Activated naive CD8-positive, alpha-beta T cell treated with anti-CD3 and anti-CD28 coated beads, Interleukin-2, amount 10 ng/mL, durations not matched to agents 7 days and 5 days (primary cell): Measurements from ENCODE around the gene RILP. TPM values are rescaled to one million over a fixed set of nuclear protein-coding genes. Genes with fewer than 3 reads are reported as not detected.
"Not testable (repeated sequence)": the region's sequence is repeated elsewhere in the genome, so short reads cannot be mapped to it uniquely, and the experiment has no call there.

Experiments
- ATAC-seq: fragments of 150-1000 bp; cut with Tn5 transposase; one replicate; pipeline ENCODE4 v1.10.0; 2021; ENCODE audit warnings: low read depth, moderate library complexity
- POLR2A ChIA-PET: fragments of 350-600 bp; sonication (Branson Sonifier 250); formaldehyde crosslinking; loops from one replicate; lab custom pipeline; 2021; ENCODE audit warnings: antibody characterized with exemption; lab: Charles Lee
- DNase-seq: peaks from one replicate; pipeline ENCODE4 v3.0.0; 2021
- H3K27ac Mint-ChIP-seq: one replicate; pipeline ENCODE4 v1.8.0; 2022; ENCODE audit warnings: mild to moderate bottlenecking, mixed read lengths
- H3K27me3 Mint-ChIP-seq: one replicate; pipeline ENCODE4 v1.8.0; 2022; ENCODE audit warnings: mild to moderate bottlenecking, moderate library complexity, mixed read lengths
- H3K36me3 Mint-ChIP-seq: one replicate; pipeline ENCODE4 v1.8.0; 2021; ENCODE audit warnings: mild to moderate bottlenecking, mixed read lengths
- H3K4me1 Mint-ChIP-seq: one replicate; pipeline ENCODE4 v1.8.0; 2021; ENCODE audit warnings: mixed read lengths
- H3K4me3 Mint-ChIP-seq: one replicate; pipeline ENCODE4 v1.8.0; 2022; ENCODE audit warnings: mild to moderate bottlenecking, moderate library complexity, mixed read lengths
- H3K9me3 Mint-ChIP-seq: one replicate; pipeline ENCODE4 v1.8.0; 2021; ENCODE audit warnings: mixed read lengths
- total RNA-seq, 2 experiments: library from RNA; stranded (reverse); gene quantifications; one replicate each; pipeline ENCODE4 v1.2.3, GENCODE V29; 2021

The RILP gene
- total RNA-seq, 2 experiments from 2014 or later: 8.2 to 8.9 TPM

- no peak overlapping the region for H3K27ac Mint-ChIP-seq
- POLR2A ChIA-PET: interaction anchor here (0.6 to 1.3 kb wide), 2 partner anchors 8 to 46 kb away, joined by 5 read pairs; no protein-coding TSS in a partner anchor
- peaks cover 2% of the 10 kb centered on the region for H3K27me3 Mint-ChIP-seq
- H3K9me3 Mint-ChIP-seq: no peaks in the 10 kb centered on the region
- H3K4me1 Mint-ChIP-seq: peaks cover 3% of the 10 kb centered on the region
- DNase-seq: no peak
- H3K4me3 Mint-ChIP-seq: no peak overlapping the region
- ATAC-seq: no peak
- H3K36me3 Mint-ChIP-seq: peaks cover 54% of the 10 kb centered on the region
These were observed 11.4 kb upstream of the RILP start for GRCh38 chr17:1661045-1661444.

GRCh38 chr17:1658100-1658499 lies 8.4 kb upstream of the RILP start:
- H3K9me3 Mint-ChIP-seq: no peaks in the 10 kb centered on the region
- ATAC-seq (no peak), DNase-seq (no peak)
- H3K36me3 Mint-ChIP-seq: peaks cover 66% of the 10 kb centered on the region
- peaks cover 2% of the 10 kb centered on the region for H3K27me3 Mint-ChIP-seq
- POLR2A ChIA-PET: interaction anchor here (0.6 to 1.1 kb wide), 2 partner anchors 26 to 159 kb away, joined by 4 to 5 read pairs; no protein-coding TSS in a partner anchor
- no peak overlapping the region for H3K4me3 Mint-ChIP-seq
- peaks cover 3% of the 10 kb centered on the region for H3K4me1 Mint-ChIP-seq
- H3K27ac Mint-ChIP-seq: no peak overlapping the region

- H3K27me3 Mint-ChIP-seq: peaks cover 2% of the 10 kb centered on the region
- DNase-seq (no peak), ATAC-seq (no peak)
- H3K36me3 Mint-ChIP-seq: peaks cover 52% of the 10 kb centered on the region
- H3K9me3 Mint-ChIP-seq: no peaks in the 10 kb centered on the region
- POLR2A ChIA-PET: interaction anchor here (0.6 kb wide), 1 partner anchor 112 kb away, joined by 4 read pairs; no protein-coding TSS in a partner anchor
- no peak overlapping the region for H3K27ac Mint-ChIP-seq
- peaks cover 6% of the 10 kb centered on the region for H3K4me1 Mint-ChIP-seq
- no peak overlapping the region for H3K4me3 Mint-ChIP-seq
These were observed 4.1 kb upstream of the RILP start for GRCh38 chr17:1653735-1654134.

GRCh38 chr17:1652794-1653193 lies 3.1 kb upstream of the RILP start:
- H3K4me1 Mint-ChIP-seq, DNase-seq, H3K27me3 Mint-ChIP-seq, H3K4me3 Mint-ChIP-seq, ATAC-seq, H3K9me3 Mint-ChIP-seq, H3K27ac Mint-ChIP-seq: not testable (repeated sequence)
- POLR2A ChIA-PET: interaction anchor here (0.7 kb wide), 2 partner anchors 26 to 177 kb away, joined by 3 to 4 read pairs; partner anchors contain the start of gene SMYD4
- H3K36me3 Mint-ChIP-seq: peaks cover 42% of the 10 kb centered on the region

- H3K9me3 Mint-ChIP-seq: no peaks in the 10 kb centered on the region
- no peak overlapping the region for H3K27ac Mint-ChIP-seq
- no peak overlapping the region for H3K4me3 Mint-ChIP-seq
- peaks cover 9% of the 10 kb centered on the region for H3K4me1 Mint-ChIP-seq
- H3K36me3 Mint-ChIP-seq: peaks cover 36% of the 10 kb centered on the region
- H3K27me3 Mint-ChIP-seq: no peaks in the 10 kb centered on the region
- POLR2A ChIA-PET: no interaction called here
- no peak for ATAC-seq
- DNase-seq: no peak
These were observed 1.8 kb upstream of the RILP start for GRCh38 chr17:1651559-1651844.

GRCh38 chr17:1650731-1651558 lies 1.3 kb upstream of the RILP start:
- H3K4me1 Mint-ChIP-seq: peaks cover 9% of the 10 kb centered on the region
- H3K27me3 Mint-ChIP-seq: no peaks in the 10 kb centered on the region
- no peaks in the 10 kb centered on the region for H3K9me3 Mint-ChIP-seq
- ATAC-seq (no peak), DNase-seq (no peak)
- peaks cover 33% of the 10 kb centered on the region for H3K36me3 Mint-ChIP-seq
- no peak overlapping the region for H3K4me3 Mint-ChIP-seq
- POLR2A ChIA-PET: interaction anchor here (1.0 kb wide), 1 partner anchor 18 kb away, joined by 5 read pairs; no protein-coding TSS in a partner anchor
- H3K27ac Mint-ChIP-seq: peak overlapping the region; percentile 21

GRCh38 chr17:1648963-1649843 lies 463 bp downstream of the RILP start:
- H3K27ac Mint-ChIP-seq: peak overlapping the region; percentile 64
- no peaks in the 10 kb centered on the region for H3K9me3 Mint-ChIP-seq
- H3K36me3 Mint-ChIP-seq: peaks cover 24% of the 10 kb centered on the region
- peak; percentile 74 for ATAC-seq
- H3K4me3 Mint-ChIP-seq: peak overlapping the region; percentile 80
- POLR2A ChIA-PET: interaction anchor here (0.5 to 2.3 kb wide), 8 partner anchors 19 to 193 kb away, joined by 3 to 16 read pairs (median 4); partner anchors contain the start of genes CRK and SMYD4
- peaks cover 24% of the 10 kb centered on the region for H3K4me1 Mint-ChIP-seq
- no peaks in the 10 kb centered on the region for H3K27me3 Mint-ChIP-seq
- DNase-seq: peak; percentile 98

- DNase-seq (no peak), ATAC-seq (peak; percentile 15)
- POLR2A ChIA-PET: interaction anchor here (0.6 to 2.3 kb wide), 5 partner anchors 9 to 192 kb away, joined by 3 to 16 read pairs (median 4); partner anchors contain the start of gene CRK
- peak overlapping the region; percentile 64 for H3K27ac Mint-ChIP-seq
- peaks cover 17% of the 10 kb centered on the region for H3K36me3 Mint-ChIP-seq
- H3K4me1 Mint-ChIP-seq: peaks cover 27% of the 10 kb centered on the region
- H3K4me3 Mint-ChIP-seq: peak overlapping the region; percentile 80
- no peaks in the 10 kb centered on the region for H3K9me3 Mint-ChIP-seq
- H3K27me3 Mint-ChIP-seq: no peaks in the 10 kb centered on the region
These were observed 1.3 kb downstream of the RILP start for GRCh38 chr17:1648173-1648962.

- no peak for DNase-seq
- ATAC-seq: no peak
- Mint-ChIP-seq H3K4me3 (peak overlapping the region; percentile 76), H3K27me3 (no peaks in the 10 kb centered on the region), H3K4me1 (peaks cover 27% of the 10 kb centered on the region), H3K27ac (no peak overlapping the region), H3K36me3 (peaks cover 12% of the 10 kb centered on the region), H3K9me3 (no peaks in the 10 kb centered on the region)
- POLR2A ChIA-PET: interaction anchor here (0.6 to 2.3 kb wide), 3 partner anchors 9 to 70 kb away, joined by 3 to 16 read pairs (median 5); no protein-coding TSS in a partner anchor
These were observed 1.9 kb downstream of the RILP start for GRCh38 chr17:1647802-1648171.

GRCh38 chr17:1646199-1646875 lies 3.3 kb downstream of the RILP start:
- no peak for ATAC-seq
- Mint-ChIP-seq H3K9me3 (no peaks in the 10 kb centered on the region), H3K4me1 (peaks cover 27% of the 10 kb centered on the region), H3K36me3 (peaks cover 4% of the 10 kb centered on the region), H3K4me3 (no peak overlapping the region), H3K27ac (peak overlapping the region; percentile 83), H3K27me3 (no peaks in the 10 kb centered on the region)
- DNase-seq: no peak
- POLR2A ChIA-PET: no interaction called here

- Mint-ChIP-seq H3K27me3 (no peaks in the 10 kb centered on the region), H3K4me3 (peak within 1 kb of the TSS; percentile 86), H3K27ac (peak within 1 kb of the TSS; percentile 83), H3K9me3 (no peaks in the 10 kb centered on the region), H3K36me3 (peaks cover 2% of the 10 kb centered on the region), H3K4me1 (peaks cover 27% of the 10 kb centered on the region)
- POLR2A ChIA-PET: no interaction called here
- DNase-seq: no peak
- no peak for ATAC-seq
These were observed 4.2 kb downstream of the RILP start, which contains the start of gene SCARF1 for GRCh38 chr17:1645207-1646171. Gene SCARF1, minus strand, starts transcription at chr17:1645732. Its CDS starts 35 bp downstream, at chr17:1645697.
